Stimulated activated CD8-positive, alpha-beta memory T cell treated with anti-CD3 and anti-CD28 coated beads, Interleukin-15, amount 100 ng/mL, for 4 hours (primary cell): ENCODE measurements around the gene AGRP.
"Not testable (repeated sequence)": the region's sequence is repeated elsewhere in the genome, so short reads cannot be mapped to it uniquely, and the experiment has no call there.

Experiments used
- DNase-seq, 2 donors: peaks; one replicate each; pipeline ENCODE4 v3.0.0-alpha.2; 2020; ENCODE audit warnings: low read depth in 2 of 2

The AGRP gene

GRCh38 chr16:67504031-67505021 lies 21.0 kb upstream of the AGRP start:
- peak in 1 of 2 donors; percentile 14 for DNase-seq

GRCh38 chr16:67499106-67499505 lies 15.8 kb upstream of the AGRP start:
- DNase-seq: no peak

- no peak for DNase-seq
These were observed 7.2 kb upstream of the AGRP start for GRCh38 chr16:67490335-67491096.

- DNase-seq: no peak
These were observed 6.2 kb upstream of the AGRP start for GRCh38 chr16:67489401-67490083.

GRCh38 chr16:67487561-67487960 lies 4.2 kb upstream of the AGRP start:
- DNase-seq: not testable (repeated sequence)

GRCh38 chr16:67486805-67487204 lies 3.5 kb upstream of the AGRP start:
- no peak for DNase-seq

GRCh38 chr16:67483731-67484525 lies 581 bp upstream of the AGRP start:
- no peak for DNase-seq

GRCh38 chr16:67482233-67482924 lies 968 bp downstream of the AGRP start:
- DNase-seq: no peak

GRCh38 chr16:67481561-67482232 lies 1.6 kb downstream of the AGRP start:
- peak in 1 of 2 donors; percentile 10 for DNase-seq

GRCh38 chr16:67480833-67481560 lies 2.4 kb downstream of the AGRP start, which contains the start of gene ATP6V0D1:
Gene ATP6V0D1 (minus strand): TSS chr16:67481157. CDS start chr16:67481086, 71 bp downstream.
- DNase-seq: peak; percentile 93 to 97

- DNase-seq: no peak
These were observed 5.3 kb downstream of the AGRP start for GRCh38 chr16:67477960-67478554.

GRCh38 chr16:67474551-67475455 lies 8.5 kb downstream of the AGRP start:
- no peak for DNase-seq

GRCh38 chr16:67471758-67472384 lies 11.5 kb downstream of the AGRP start:
- DNase-seq: no peak

GRCh38 chr16:67470359-67470758 lies 13.0 kb downstream of the AGRP start:
- no peak for DNase-seq

- no peak for DNase-seq
These were observed 14.6 kb downstream of the AGRP start for GRCh38 chr16:67468731-67469130.

- DNase-seq: no peak
These were observed 16.8 kb downstream of the AGRP start for GRCh38 chr16:67466581-67466980.

GRCh38 chr16:67464565-67464964 lies 18.8 kb downstream of the AGRP start:
- DNase-seq: no peak
